Calu3 (cell line): ENCODE results near the gene PDZD2. TPM values are rescaled to one million over a fixed set of nuclear protein-coding genes. Genes with fewer than 3 reads are reported as not detected.

Experiments used
- BruUV-seq: library from RNA; stranded (reverse); fragments of 400-500 nt; replicated peaks from 2 replicates; lab custom pipeline; 2021; lab: Mats Ljungman, UMichigan
- CTCF ChIA-PET: fragments of 300-600 bp; sonication (Branson Sonifier 250); formaldehyde crosslinking; loops from one replicate; lab custom pipeline; 2022; ENCODE audit warnings: antibody characterized with exemption; lab: Charles Lee
- DNase-seq: peaks from one replicate; pipeline ENCODE4 v3.0.0; 2022
- H3K27ac Mint-ChIP-seq: one replicate; pipeline ENCODE4 v1.8.0; 2022; ENCODE audit warnings: mixed read lengths; ENCODE audit not compliant: unreplicated experiment
- H3K27me3 Mint-ChIP-seq: one replicate; pipeline ENCODE4 v1.8.0; 2022; ENCODE audit warnings: mixed read lengths; ENCODE audit not compliant: unreplicated experiment
- H3K36me3 Mint-ChIP-seq: one replicate; pipeline ENCODE4 v1.8.0; 2022; ENCODE audit warnings: mild to moderate bottlenecking, moderate library complexity, mixed read lengths; ENCODE audit not compliant: insufficient read depth, unreplicated experiment
- H3K4me1 Mint-ChIP-seq: one replicate; pipeline ENCODE4 v1.8.0; 2022; ENCODE audit warnings: mild to moderate bottlenecking, low read depth, mixed read lengths; ENCODE audit not compliant: unreplicated experiment
- H3K4me3 Mint-ChIP-seq: one replicate; pipeline ENCODE4 v1.8.0; 2022; ENCODE audit warnings: mild to moderate bottlenecking, low read depth, moderate library complexity, mixed read lengths; ENCODE audit not compliant: unreplicated experiment
- H3K9me3 Mint-ChIP-seq: one replicate; pipeline ENCODE4 v1.8.0; 2022; ENCODE audit warnings: low read depth, mixed read lengths; ENCODE audit not compliant: unreplicated experiment
- CTCF ChIP-seq: fragments of 200-600 bp; IDR thresholded peaks from one replicate; pipeline ENCODE4 v1.8.0; 2022; ENCODE audit warnings: antibody characterized with exemption; ENCODE audit not compliant: unreplicated experiment
- intact Hi-C: fragments of 100-400 bp; cut with micrococcal nuclease; formaldehyde crosslinking; loops from one replicate; pipeline ENCODE4 v1.10.0; 2022; ENCODE audit not compliant: unreplicated experiment
- total RNA-seq: library from RNA; stranded (reverse); gene quantifications from 2 replicates; pipeline ENCODE4 v1.2.3, GENCODE V29; 2022

Gene PDZD2
- total RNA-seq, 1 experiment from 2014 or later: 0.97 TPM

GRCh38 chr5:31913808-31914207 lies 274.9 kb downstream of the PDZD2 start:
- Mint-ChIP-seq H3K27ac (no peak overlapping the region), H3K4me1 (peaks cover 9% of the 10 kb centered on the region), H3K27me3 (peaks cover 19% of the 10 kb centered on the region), H3K9me3 (no peaks in the 10 kb centered on the region), H3K4me3 (no peak overlapping the region), H3K36me3 (no peaks in the 10 kb centered on the region)
- CTCF ChIA-PET: interaction anchor here (0.7 kb wide), 1 partner anchor 569 kb away, joined by 3 read pairs; no protein-coding TSS in a partner anchor
- TF ChIP-seq CTCF: no peak
- BruUV-seq: no TSS peak
- DNase-seq: no peak
- intact Hi-C loops: no loop called here

- Mint-ChIP-seq H3K36me3 (no peaks in the 10 kb centered on the region), H3K27ac (no peak overlapping the region), H3K9me3 (no peaks in the 10 kb centered on the region), H3K27me3 (peaks cover 12% of the 10 kb centered on the region), H3K4me1 (peaks cover 9% of the 10 kb centered on the region), H3K4me3 (no peak overlapping the region)
- no peak for DNase-seq
- TF ChIP-seq CTCF: no peak
- CTCF ChIA-PET: interaction anchor here (0.6 kb wide), 1 partner anchor 94 kb away, joined by 4 read pairs; no protein-coding TSS in a partner anchor
- intact Hi-C loops: no loop called here
- BruUV-seq: no TSS peak
Measured at GRCh38 chr5:31916327-31916726, 277.4 kb downstream of the PDZD2 start.

- intact Hi-C loops: no loop called here
- no peaks in the 10 kb centered on the region for H3K9me3 Mint-ChIP-seq
- DNase-seq: no peak
- H3K4me1 Mint-ChIP-seq: peaks cover 1% of the 10 kb centered on the region
- no peak for TF ChIP-seq CTCF
- no peak overlapping the region for H3K4me3 Mint-ChIP-seq
- no TSS peak for BruUV-seq
- no peaks in the 10 kb centered on the region for H3K36me3 Mint-ChIP-seq
- CTCF ChIA-PET: interaction anchor here (0.7 kb wide), 1 partner anchor 67 kb away, joined by 3 read pairs; no protein-coding TSS in a partner anchor
- peaks cover 32% of the 10 kb centered on the region for H3K27me3 Mint-ChIP-seq
- no peak overlapping the region for H3K27ac Mint-ChIP-seq
Measured at GRCh38 chr5:31918739-31919138, 279.8 kb downstream of the PDZD2 start.

DNA sequence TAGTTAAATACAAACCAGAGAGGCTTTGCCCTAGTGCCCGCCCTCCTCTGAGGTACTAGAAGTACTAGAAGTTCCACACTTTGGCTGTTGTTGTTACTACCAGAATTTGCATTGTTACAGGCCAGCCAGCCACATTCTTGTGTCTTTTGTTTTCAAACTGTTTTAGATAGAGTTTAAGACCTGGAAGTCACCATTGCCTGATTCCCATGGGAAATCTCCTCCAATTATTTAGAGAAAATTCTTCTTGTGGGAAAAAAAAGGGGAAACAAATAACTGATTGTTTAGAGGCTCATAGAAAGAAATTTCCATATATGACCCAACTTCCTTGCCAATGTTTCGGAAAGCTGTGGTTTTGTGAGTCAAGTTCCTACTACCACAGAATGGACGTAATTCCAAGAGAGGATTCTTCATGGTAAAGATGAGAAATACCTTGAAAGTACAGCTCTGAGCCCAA lies 282.9 kb downstream of the PDZD2 start:
- CTCF ChIA-PET: interaction anchor here (0.5 kb wide), 1 partner anchor 113 kb away, joined by 3 read pairs; no protein-coding TSS in a partner anchor
- Mint-ChIP-seq H3K4me3 (no peak overlapping the region), H3K27ac (no peak overlapping the region), H3K36me3 (no peaks in the 10 kb centered on the region), H3K27me3 (peaks cover 41% of the 10 kb centered on the region), H3K4me1 (no peaks in the 10 kb centered on the region), H3K9me3 (no peaks in the 10 kb centered on the region)
- intact Hi-C loops: no loop called here
- no peak for TF ChIP-seq CTCF
- no TSS peak for BruUV-seq
- no peak for DNase-seq
